WTC11 (cell line): ENCODE results near the gene PLEKHM1.

ENCODE experiments used
- ATF2 ChIP-seq: sonication (generic); formaldehyde crosslinking; IDR thresholded peaks from 2 replicates; pipeline ENCODE4 v1.8.1; 2022; ENCODE audit warnings: low read depth, missing genetic modification reagents, borderline replicate concordance
- CREB1 ChIP-seq: sonication (generic); formaldehyde crosslinking; IDR thresholded peaks from 2 replicates; pipeline ENCODE4 v1.8.0; 2023; ENCODE audit warnings: mild to moderate bottlenecking, missing genetic modification reagents
- CTCF ChIP-seq: fragments of 200-600 bp; IDR thresholded peaks from 2 replicates; pipeline ENCODE4 v1.8.0; 2022; ENCODE audit warnings: antibody characterized with exemption
- ELF4 ChIP-seq: sonication (generic); formaldehyde crosslinking; IDR thresholded peaks from 2 replicates; pipeline ENCODE4 v1.8.1; 2022; ENCODE audit warnings: low read depth, mild to moderate bottlenecking, moderate library complexity, missing genetic modification reagents
- GABPB1 ChIP-seq: sonication (generic); formaldehyde crosslinking; IDR thresholded peaks from 2 replicates; pipeline ENCODE4 v1.8.1; 2023; ENCODE audit warnings: mild to moderate bottlenecking, missing genetic modification reagents
- NFYB ChIP-seq: sonication (generic); formaldehyde crosslinking; conservative IDR thresholded peaks from 2 replicates; pipeline ENCODE4 v1.8.0; 2022; ENCODE audit warnings: low read depth, missing genetic modification reagents
- NR3C1 ChIP-seq: sonication (generic); formaldehyde crosslinking; conservative IDR thresholded peaks from 2 replicates; pipeline ENCODE4 v1.8.1; 2023; ENCODE audit warnings: low read depth, mild to moderate bottlenecking, missing genetic modification reagents
- ZBTB43 ChIP-seq: sonication (generic); formaldehyde crosslinking; IDR thresholded peaks from 2 replicates; pipeline ENCODE4 v1.8.1; 2023; ENCODE audit warnings: mild to moderate bottlenecking, missing genetic modification reagents
- ZNF423 ChIP-seq: fragments of 250-450 bp; sonication (Bioruptor Pico); IDR thresholded peaks from 2 replicates; pipeline ENCODE4 v2.1.2; 2022; ENCODE audit warnings: mild to moderate bottlenecking, moderate library complexity

DNA sequence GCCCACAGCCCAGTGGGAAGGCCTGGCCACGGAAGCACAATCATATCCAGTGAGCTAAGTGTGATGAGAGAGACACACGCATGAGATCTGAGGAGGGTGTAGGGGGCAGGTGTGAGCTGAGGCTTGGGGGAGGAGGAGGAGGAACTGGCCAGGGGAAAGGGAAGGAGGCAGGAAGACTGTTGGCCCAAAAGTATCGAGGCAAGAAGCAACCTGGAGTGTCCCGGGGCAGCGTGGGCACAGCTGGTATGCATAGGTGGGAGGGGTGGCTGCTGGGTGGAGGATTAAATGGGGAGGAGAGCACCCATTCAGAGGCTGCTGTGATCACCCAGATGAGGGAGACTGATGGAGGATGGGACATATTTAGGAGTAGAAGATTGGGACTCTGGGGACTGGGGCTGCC, 99.2 kb downstream of the PLEKHM1 start:
- TF ChIP-seq CTCF = no peak
- no peak for TF ChIP-seq ATF2 (CRISPR knock-in tag)
- TF ChIP-seq ELF4 (CRISPR knock-in tag) = no peak
- TF ChIP-seq ZBTB43 (CRISPR knock-in tag) = no peak
- TF ChIP-seq CREB1 (CRISPR knock-in tag) = no peak
- TF ChIP-seq NR3C1 (CRISPR knock-in tag) = no peak
- no peak for TF ChIP-seq ZNF423
- TF ChIP-seq NFYB (CRISPR knock-in tag) = no peak
- TF ChIP-seq GABPB1 (CRISPR knock-in tag) = no peak
